Muscle layer of duodenum (tissue), 2 donors: ENCODE data around the gene SAYSD1.

Experiments
- H3K27ac ChIP-seq: one replicate; pipeline ENCODE4 v1.7.0; 2013; ENCODE audit warnings: mild to moderate bottlenecking, low read length
- H3K27me3 ChIP-seq: one replicate; pipeline ENCODE4 v1.7.0; 2013; ENCODE audit warnings: low read depth, mild to moderate bottlenecking, control low read depth, low read length
- H3K36me3 ChIP-seq, 2 donors: one replicate each; pipeline ENCODE4 v1.7.0; 2013; ENCODE audit warnings: low read length in 2 of 2, control low read depth in 1 of 2, mild to moderate bottlenecking in 1 of 2; ENCODE audit not compliant: insufficient read depth in 2 of 2, control insufficient read depth in 1 of 2
- H3K4me1 ChIP-seq, 2 donors: one replicate each; pipeline ENCODE4 v1.7.0; 2013; ENCODE audit warnings: low read length in 2 of 2, mild to moderate bottlenecking in 2 of 2, control low read depth in 1 of 2, moderate library complexity in 1 of 2; ENCODE audit not compliant: insufficient read depth in 2 of 2, control insufficient read depth in 1 of 2
- H3K4me3 ChIP-seq, 2 donors: one replicate each; pipeline ENCODE4 v1.7.0; 2013; ENCODE audit warnings: low read length in 2 of 2, low read depth in 1 of 2, mild to moderate bottlenecking in 1 of 2
- H3K9me3 ChIP-seq, 2 donors: one replicate each; pipeline ENCODE4 v1.7.0; 2013; ENCODE audit warnings: low read length in 2 of 2, control low read depth in 1 of 2, mild to moderate bottlenecking in 1 of 2; ENCODE audit not compliant: control insufficient read depth in 1 of 2
- donor health status: healthy.

SAYSD1 gene

GRCh38 chr6:39077882-39078594 lies 36.9 kb downstream of the SAYSD1 start:
- Histone ChIP-seq H3K4me3 (no peak overlapping the region), H3K36me3 (no peaks in the 10 kb centered on the region), H3K27ac (no peak overlapping the region), H3K4me1 (no peaks in the 10 kb centered on the region), H3K27me3 (no peaks in the 10 kb centered on the region), H3K9me3 (no peaks in the 10 kb centered on the region)

- H3K9me3 ChIP-seq, result no peaks in the 10 kb centered on the region
- no peaks in the 10 kb centered on the region for H3K27me3 ChIP-seq
- H3K4me3 ChIP-seq, result no peak overlapping the region
- no peaks in the 10 kb centered on the region for H3K36me3 ChIP-seq
- H3K27ac ChIP-seq, result no peak overlapping the region
- no peaks in the 10 kb centered on the region for H3K4me1 ChIP-seq
Measured at GRCh38 chr6:39076623-39077535, 38.1 kb downstream of the SAYSD1 start.

- Histone ChIP-seq H3K27ac (no peak overlapping the region), H3K4me3 (no peak overlapping the region), H3K4me1 (no peaks in the 10 kb centered on the region), H3K36me3 (no peaks in the 10 kb centered on the region), H3K9me3 (no peaks in the 10 kb centered on the region), H3K27me3 (no peaks in the 10 kb centered on the region)
Measured at GRCh38 chr6:39075807-39076622, 39.0 kb downstream of the SAYSD1 start.

- Histone ChIP-seq H3K36me3 (no peaks in the 10 kb centered on the region), H3K4me1 (no peaks in the 10 kb centered on the region), H3K27ac (no peak overlapping the region), H3K9me3 (no peaks in the 10 kb centered on the region), H3K4me3 (no peak overlapping the region), H3K27me3 (no peaks in the 10 kb centered on the region)
Measured at GRCh38 chr6:39075010-39075686, 39.8 kb downstream of the SAYSD1 start.

- no peak overlapping the region for H3K27ac ChIP-seq
- H3K9me3 ChIP-seq, result no peaks in the 10 kb centered on the region
- no peak overlapping the region for H3K4me3 ChIP-seq
- no peaks in the 10 kb centered on the region for H3K4me1 ChIP-seq
- H3K27me3 ChIP-seq, result no peaks in the 10 kb centered on the region
- no peaks in the 10 kb centered on the region for H3K36me3 ChIP-seq
Measured at GRCh38 chr6:39074486-39074885, 40.5 kb downstream of the SAYSD1 start.

- H3K36me3 ChIP-seq, result no peaks in the 10 kb centered on the region
- no peaks in the 10 kb centered on the region for H3K4me1 ChIP-seq
- H3K27ac ChIP-seq, result no peak overlapping the region
- H3K27me3 ChIP-seq, result no peaks in the 10 kb centered on the region
- H3K9me3 ChIP-seq, result no peaks in the 10 kb centered on the region
- H3K4me3 ChIP-seq, result no peak overlapping the region
Measured at GRCh38 chr6:39073471-39074355, 41.3 kb downstream of the SAYSD1 start.

GRCh38 chr6:39072830-39073229 lies 42.2 kb downstream of the SAYSD1 start:
- Histone ChIP-seq H3K4me1 (no peaks in the 10 kb centered on the region), H3K27me3 (no peaks in the 10 kb centered on the region), H3K9me3 (no peaks in the 10 kb centered on the region), H3K36me3 (no peaks in the 10 kb centered on the region), H3K4me3 (no peak overlapping the region), H3K27ac (no peak overlapping the region)

GRCh38 chr6:39068391-39068790 lies 46.6 kb downstream of the SAYSD1 start:
- Histone ChIP-seq H3K4me1 (no peaks in the 10 kb centered on the region), H3K27me3 (no peaks in the 10 kb centered on the region), H3K9me3 (no peaks in the 10 kb centered on the region)

GRCh38 chr6:39065561-39065960 lies 49.4 kb downstream of the SAYSD1 start:
- no peaks in the 10 kb centered on the region for H3K27me3 ChIP-seq
- no peaks in the 10 kb centered on the region for H3K9me3 ChIP-seq
- no peaks in the 10 kb centered on the region for H3K4me1 ChIP-seq
- H3K27ac ChIP-seq, result no peak overlapping the region
- no peaks in the 10 kb centered on the region for H3K36me3 ChIP-seq
- H3K4me3 ChIP-seq, result no peak overlapping the region

More at GRCh38 chr6:39068391-39068790, 46.6 kb downstream of the SAYSD1 start:
- Histone ChIP-seq H3K4me3 (no peak overlapping the region), H3K36me3 (no peaks in the 10 kb centered on the region), H3K27ac (no peak overlapping the region)

- Histone ChIP-seq H3K27me3 (no peaks in the 10 kb centered on the region), H3K4me3 (no peak overlapping the region), H3K36me3 (no peaks in the 10 kb centered on the region), H3K27ac (no peak overlapping the region), H3K4me1 (no peaks in the 10 kb centered on the region), H3K9me3 (no peaks in the 10 kb centered on the region)
Measured at GRCh38 chr6:39063526-39063925, 51.5 kb downstream of the SAYSD1 start.
